Spleen (tissue), 11 donors: Measurements from ENCODE around the gene SAP30BP. TPM values are rescaled to one million over a fixed set of nuclear protein-coding genes. Genes with fewer than 3 reads are reported as not detected.

ENCODE experiments used
- DNase-seq: peaks from one replicate; pipeline ENCODE4 v3.0.0-alpha.2; 2020
- H3K27ac ChIP-seq, 8 donors: fragments of 200-600 bp; sonication (generic) in 7 of 8; 1 replicate in 4 of 8; 2 replicates in 4 of 8; pipeline versions ENCODE4 v1.5.0 to v1.8.0; 2016 to 2021; ENCODE audit warnings: inconsistent platforms in 4 of 8, mild to moderate bottlenecking in 4 of 8, moderate library complexity in 1 of 8
- H3K27me3 ChIP-seq, 7 donors: fragments of 200-600 bp; sonication (generic) in 6 of 7; replicated peaks in 1 of 7; 1 replicate in 4 of 7; 2 replicates in 3 of 7; pipeline versions ENCODE4 v1.5.0 to v1.8.0; 2016 to 2021; ENCODE audit warnings: inconsistent platforms in 3 of 7, mild to moderate bottlenecking in 1 of 7
- H3K36me3 ChIP-seq, 6 donors: fragments of 200-600 bp; sonication (generic) in 5 of 6; 1 replicate in 4 of 6; 2 replicates in 2 of 6; pipeline versions ENCODE4 v1.5.0 to v1.8.0; 2016 to 2021; ENCODE audit warnings: inconsistent platforms in 2 of 6
- H3K4me1 ChIP-seq, 6 donors: fragments of 200-600 bp; sonication (generic) in 5 of 6; 1 replicate in 3 of 6; 2 replicates in 3 of 6; pipeline versions ENCODE4 v1.5.0 to v1.8.0; 2016 to 2021; ENCODE audit warnings: inconsistent platforms in 3 of 6
- H3K4me3 ChIP-seq, 8 donors: fragments of 200-600 bp; sonication (generic) in 7 of 8; 1 replicate in 4 of 8; 2 replicates in 4 of 8; pipeline versions ENCODE4 v1.5.0 to v1.8.0; 2016 to 2021; ENCODE audit warnings: inconsistent platforms in 4 of 8, mild to moderate bottlenecking in 4 of 8, moderate library complexity in 2 of 8
- H3K9me3 ChIP-seq, 8 donors: fragments of 200-600 bp; sonication (generic) in 7 of 8; 1 replicate in 4 of 8; 2 replicates in 4 of 8; pipeline versions ENCODE4 v1.5.0 to v1.8.0; 2016 to 2021; ENCODE audit warnings: inconsistent platforms in 4 of 8
- CTCF ChIP-seq, 11 experiments: fragments of 200-600 bp in 7 of 11; fragments of 450-650 bp in 4 of 11; sonication (generic) in 4 of 11; IDR thresholded peaks in 8 of 11; conservative IDR thresholded peaks in 3 of 11; 1 replicate in 7 of 11; 2 replicates in 4 of 11; pipeline versions ENCODE4 v1.4.0 to v1.8.0; 2016 to 2021; ENCODE audit warnings: antibody characterized with exemption in 11 of 11, inconsistent platforms in 4 of 11, mild to moderate bottlenecking in 1 of 11
- POLR2A ChIP-seq, 3 donors: fragments of 450-650 bp; IDR thresholded peaks; one replicate each; pipeline ENCODE4 v1.5.1; 2017; ENCODE audit warnings: antibody characterized with exemption in 3 of 3, mild to moderate bottlenecking in 1 of 3
- POLR2AphosphoS5 ChIP-seq, 3 donors: sonication (generic); formaldehyde crosslinking; IDR thresholded peaks; one replicate each; pipeline ENCODE4 v1.5.1; 2017; ENCODE audit warnings: antibody characterized with exemption in 3 of 3
- WGBS, 5 donors: extraction: QIAGEN DNeasy Blood & Tissue Kit in 3 of 5; methylation state at CpG; one replicate each; pipeline versions ENCODE4 v1.1.5 to v1.1.7; 2013 to 2018; 5-methylcytosine and 5-hydroxymethylcytosine counted together
- intact Hi-C: fragments of 100-400 bp; cut with DNase I; formaldehyde crosslinking; loops from one replicate; pipeline ENCODE4 v1.15.0; 2023; ENCODE audit warnings: low total_unique reads
- polyA plus RNA-seq, 3 donors: library from polyadenylated mRNA; stranded (reverse); fragments of 200-250 nt; gene quantifications; one replicate each; pipeline ENCODE4 v1.2.1, GENCODE V29; 2013
- total RNA-seq, 7 donors: library from RNA; depleted of rRNA in 3 of 7; stranded (reverse); fragments of >200 nt in 3 of 7; fragmentation: NEBNext Ultra II Directional in 4 of 7; extraction: Animal tissue kit (Norgen Biotek cat#: 25700) in 4 of 7; gene quantifications; one replicate each; pipeline versions ENCODE4 v1.1.0 to v1.2.1, GENCODE V29; 2016 to 2021
- donor health status: healthy with polysubstance abuse.
- donor health status: DM: no; HTN: no; CAD: no; lungs with moderate emphysema.
- donor health status: DM: no; HTN: no; CAD: no.
- donor health status: Bipolar disorder and iron deficiency.
- donor health status: healthy.
- donor health status: DM: no; HTN: no; CAD: no.
- donor health status: DM: yes; HTN: yes; CAD: no.

Gene SAP30BP
- total and polyA plus RNA-seq, 10 donors = 53.8 to 110 (median 75.4) TPM

GRCh38 chr17:75724016-75725003, 57.2 kb downstream of the SAP30BP start:
- WGBS, 5 donors = 65 to 72% (median 71%) methylated on average over 18 to 23 of the region's 23 CpGs
- no peaks in the 10 kb centered on the region for H3K9me3 ChIP-seq
- H3K4me1 ChIP-seq = peaks cover 0 to 55% (median 32%) of the 10 kb centered on the region in 6 donors
- peak overlapping the region in 7 of 8 donors; percentile 63 to 93 (median 86) for H3K27ac ChIP-seq
- peaks cover 0 to 30% (median 16%) of the 10 kb centered on the region in 7 donors for H3K27me3 ChIP-seq
- intact Hi-C loops = no loop called here
- H3K4me3 ChIP-seq = peak overlapping the region in 2 of 8 donors; percentile 66 to 75
- peak; percentile 80 to 89 (median 87) for TF ChIP-seq POLR2AphosphoS5 (IDR thresholded peaks at IDR 0.05)
- TF ChIP-seq POLR2A (IDR thresholded peaks at IDR 0.05) = no peak
- peak in 1 of 11 experiments; percentile 23 for TF ChIP-seq CTCF (IDR thresholded peaks at IDR 0.05 in 8 of 11, conservative IDR thresholded peaks at IDR 0.05 in 3 of 11)
- peak; percentile 89 for DNase-seq
- H3K36me3 ChIP-seq = peaks cover 0 to 46% (median 2%) of the 10 kb centered on the region in 6 donors

GRCh38 chr17:75725504-75725903, 58.4 kb downstream of the SAP30BP start:
- no peaks in the 10 kb centered on the region for H3K9me3 ChIP-seq
- intact Hi-C loops = no loop called here
- no peak for TF ChIP-seq POLR2A (IDR thresholded peaks at IDR 0.05)
- TF ChIP-seq CTCF (IDR thresholded peaks at IDR 0.05 in 8 of 11, conservative IDR thresholded peaks at IDR 0.05 in 3 of 11) = no peak
- no peak for TF ChIP-seq POLR2AphosphoS5 (IDR thresholded peaks at IDR 0.05)
- H3K27ac ChIP-seq = peak overlapping the region in 6 of 8 donors; percentile 9 to 93 (median 76)
- DNase-seq = no peak
- H3K4me1 ChIP-seq = peaks cover 0 to 49% (median 27%) of the 10 kb centered on the region in 6 donors
- peaks cover 0 to 58% (median 4%) of the 10 kb centered on the region in 6 donors for H3K36me3 ChIP-seq
- peaks cover 0 to 20% (median 14%) of the 10 kb centered on the region in 7 donors for H3K27me3 ChIP-seq
- whole genome bisulfite sequencing, 5 donors = 89 to 94% (median 93%) methylated on average over 7 of the region's 7 CpGs
- no peak overlapping the region for H3K4me3 ChIP-seq

GRCh38 chr17:75727391-75727790, 60.3 kb downstream of the SAP30BP start:
- no peak overlapping the region for H3K27ac ChIP-seq
- H3K9me3 ChIP-seq = no peaks in the 10 kb centered on the region
- peaks cover 0 to 77% (median 6%) of the 10 kb centered on the region in 6 donors for H3K36me3 ChIP-seq
- TF ChIP-seq CTCF (IDR thresholded peaks at IDR 0.05 in 8 of 11, conservative IDR thresholded peaks at IDR 0.05 in 3 of 11) (no peak), POLR2A (IDR thresholded peaks at IDR 0.05) (no peak), POLR2AphosphoS5 (IDR thresholded peaks at IDR 0.05) (peak in 1 of 3 donors; percentile 26)
- 85 to 98% (median 92%) methylated on average over 12 to 18 of the region's 18 CpGs for WGBS, 5 donors
- peaks cover 0 to 33% (median 14%) of the 10 kb centered on the region in 6 donors for H3K4me1 ChIP-seq
- no peak overlapping the region for H3K4me3 ChIP-seq
- peaks cover 0 to 1% (median 0%) of the 10 kb centered on the region in 7 donors for H3K27me3 ChIP-seq
- intact Hi-C loops = no loop called here
- no peak for DNase-seq

GRCh38 chr17:75729351-75729750, 62.2 kb downstream of the SAP30BP start:
- no peak for DNase-seq
- no peak overlapping the region for H3K27ac ChIP-seq
- H3K9me3 ChIP-seq = no peaks in the 10 kb centered on the region
- WGBS, 5 donors = 79 to 93% (median 90%) methylated on average over 3 to 7 of the region's 7 CpGs
- peaks cover 0 to 89% (median 6%) of the 10 kb centered on the region in 6 donors for H3K36me3 ChIP-seq
- TF ChIP-seq POLR2AphosphoS5 (IDR thresholded peaks at IDR 0.05) (peak in 1 of 3 donors; percentile 12), CTCF (IDR thresholded peaks at IDR 0.05 in 8 of 11, conservative IDR thresholded peaks at IDR 0.05 in 3 of 11) (no peak)
- no peak overlapping the region for H3K4me3 ChIP-seq
- H3K4me1 ChIP-seq = peaks cover 0 to 30% (median 8%) of the 10 kb centered on the region in 6 donors
- H3K27me3 ChIP-seq = no peaks in the 10 kb centered on the region
- intact Hi-C loops = no loop called here
